Ovary (tissue), 9 donors: ENCODE results near the gene PLCB3. TPM values are rescaled to one million over a fixed set of nuclear protein-coding genes. Genes with fewer than 3 reads are reported as not detected.

Source experiments
- DNase-seq, 5 donors: peaks; one replicate each; pipeline ENCODE4 v3.0.0-alpha.2; 2019 to 2020
- H3K27ac ChIP-seq, 2 donors: fragments of 200-600 bp; one replicate each; pipeline versions ENCODE4 v1.5.1 to v1.8.0; 2019 to 2022
- H3K27me3 ChIP-seq: fragments of 200-600 bp; one replicate; pipeline ENCODE4 v1.8.0; 2022
- H3K36me3 ChIP-seq: fragments of 200-600 bp; sonication (generic); one replicate; pipeline ENCODE4 v1.5.1; 2019
- H3K4me1 ChIP-seq: one replicate; pipeline ENCODE4 v1.8.1; 2013; ENCODE audit warnings: mild to moderate bottlenecking, moderate library complexity; ENCODE audit not compliant: insufficient read depth
- H3K4me3 ChIP-seq: fragments of 200-600 bp; sonication (generic); one replicate; pipeline ENCODE4 v1.5.1; 2017
- H3K9me3 ChIP-seq, 2 donors: fragments of 200-600 bp in 1 of 2; sonication (generic) in 1 of 2; one replicate each; pipeline versions ENCODE4 v1.5.1 to v1.8.1; 2013 to 2019; ENCODE audit warnings: mild to moderate bottlenecking in 1 of 2, moderate library complexity in 1 of 2
- CTCF ChIP-seq, 3 donors: fragments of 450-650 bp in 2 of 3; fragments of 200-600 bp in 1 of 3; IDR thresholded peaks; one replicate each; pipeline versions ENCODE4 v1.5.1 to v1.8.0; 2016 to 2022; ENCODE audit warnings: antibody characterized with exemption in 3 of 3, mild to moderate bottlenecking in 1 of 3
- EP300 ChIP-seq: sonication (generic); formaldehyde crosslinking; IDR thresholded peaks from one replicate; pipeline ENCODE4 v1.6.1; 2017; ENCODE audit warnings: antibody characterized with exemption
- POLR2A ChIP-seq: fragments of 450-650 bp; IDR thresholded peaks from one replicate; pipeline ENCODE4 v1.6.1; 2017; ENCODE audit warnings: antibody characterized with exemption, mild to moderate bottlenecking, moderate library complexity
- WGBS, 3 donors: extraction: QIAGEN DNeasy Blood & Tissue Kit in 1 of 3; methylation state at CpG; one replicate each; pipeline versions ENCODE4 v1.1.5 to v1.1.7; 2013 to 2017; 5-methylcytosine and 5-hydroxymethylcytosine counted together
- intact Hi-C, 4 donors: fragments of 100-400 bp; cut with DNase I; formaldehyde crosslinking; loops; one replicate each; pipeline versions ENCODE4 v1.11.0 to v1.15.1; 2022 to 2023
- polyA plus RNA-seq, 2 donors: library from polyadenylated mRNA; stranded (reverse); fragments of 200-250 nt in 1 of 2; fragments of 350-450 nt in 1 of 2; fragmentation: Illumina TruSeq in 1 of 2; extraction: RNeasy Lipid Tissue Mini Kit (QIAGEN cat#74804) in 1 of 2; gene quantifications; one replicate each; pipeline ENCODE4 v1.2.3, GENCODE V29; 2013 to 2014
- total RNA-seq, 7 donors: library from RNA; depleted of rRNA in 2 of 7; stranded (reverse); fragments of >200 nt in 2 of 7; fragmentation: NEBNext Ultra II Directional in 3 of 7; extraction: Animal tissue kit (Norgen Biotek cat#: 25700) in 3 of 7; gene quantifications; one replicate each; pipeline versions ENCODE4 v1.1.0 to v1.2.4, GENCODE V29; 2016 to 2023
- donor health status: DM: no; HTN: no; CAD: no; lungs with moderate emphysema.
- donor health status: DM: no; HTN: no; CAD: no.
- donor health status: Bipolar disorder and iron deficiency.
- donor health status: DM: yes; HTN: yes; CAD: no.
- donor health status: DM: no; HTN: no; CAD: no.
- donor health status: DM: yes; HTN: yes; CAD: no.

Gene PLCB3
- total and polyA plus RNA-seq, 9 donors: 5.3 to 44.8 (median 29.1) TPM

- 91 to 94% (median 92%) methylated on average over 31 to 33 of the region's 33 CpGs for WGBS, 3 donors
- H3K4me3 ChIP-seq: no peak overlapping the region
- peak in 1 of 5 donors; percentile 22 for DNase-seq
- TF ChIP-seq CTCF (IDR thresholded peaks at IDR 0.05): no peak
- TF ChIP-seq EP300: no peak
- no peak for TF ChIP-seq POLR2A
- H3K36me3 ChIP-seq: no peaks in the 10 kb centered on the region
- no peak overlapping the region for H3K27ac ChIP-seq
- peaks cover 15% of the 10 kb centered on the region for H3K4me1 ChIP-seq
- intact Hi-C loops: loop anchor here in 1 of 4 donors (10.0 kb wide), 1 partner anchor 1777 kb away; no protein-coding TSS in a partner anchor
- no peaks in the 10 kb centered on the region for H3K27me3 ChIP-seq
- H3K9me3 ChIP-seq: no peaks in the 10 kb centered on the region
Observed at GRCh38 chr11:64287676-64288352, 36.5 kb downstream of the PLCB3 start.

GRCh38 chr11:64288353-64288750 lies 37.0 kb downstream of the PLCB3 start:
- H3K36me3 ChIP-seq: no peaks in the 10 kb centered on the region
- H3K4me1 ChIP-seq: peaks cover 14% of the 10 kb centered on the region
- no peak overlapping the region for H3K4me3 ChIP-seq
- no peak overlapping the region for H3K27ac ChIP-seq
- intact Hi-C loops: loop anchor here in 1 of 4 donors (10.0 kb wide), 1 partner anchor 1776 kb away; no protein-coding TSS in a partner anchor
- no peaks in the 10 kb centered on the region for H3K9me3 ChIP-seq
- no peak for TF ChIP-seq CTCF (IDR thresholded peaks at IDR 0.05)
- TF ChIP-seq EP300: no peak
- TF ChIP-seq POLR2A: no peak
- no peaks in the 10 kb centered on the region for H3K27me3 ChIP-seq
- DNase-seq: peak in 1 of 5 donors; percentile 17
- 84 to 90% (median 87%) methylated on average over 9 of the region's 9 CpGs for WGBS, 3 donors

- DNase-seq: peak in 1 of 5 donors; percentile 20
Observed at GRCh38 chr11:64289002-64289564, 37.8 kb downstream of the PLCB3 start.

More at GRCh38 chr11:64289002-64289564, 37.8 kb downstream of the PLCB3 start:
- no peaks in the 10 kb centered on the region for H3K9me3 ChIP-seq
- WGBS, 3 donors: 89 to 95% (median 92%) methylated on average over 13 of the region's 13 CpGs
- H3K36me3 ChIP-seq: no peaks in the 10 kb centered on the region
- no peak overlapping the region for H3K4me3 ChIP-seq
- no peak overlapping the region for H3K27ac ChIP-seq
- TF ChIP-seq POLR2A: no peak
- no peak for TF ChIP-seq EP300
- no peak for TF ChIP-seq CTCF (IDR thresholded peaks at IDR 0.05)
- intact Hi-C loops: loop anchor here in 1 of 4 donors (10.0 kb wide), 1 partner anchor 1776 kb away; no protein-coding TSS in a partner anchor
- peaks cover 9% of the 10 kb centered on the region for H3K4me1 ChIP-seq
- no peaks in the 10 kb centered on the region for H3K27me3 ChIP-seq
